Sciatic nerve (tissue), 1 donor: Measurements from ENCODE around the gene OTULIN. TPM values are rescaled to one million over a fixed set of nuclear protein-coding genes. Genes with fewer than 3 reads are reported as not detected.

Experiments
- total RNA-seq: library from RNA; stranded (reverse); fragmentation: NEBNext Ultra II Directional; extraction: Animal tissue kit (Norgen Biotek cat#: 25700); gene quantifications from one replicate; pipeline ENCODE4 v1.2.1, GENCODE V29; 2021
- donor health status: DM: no; HTN: no; CAD: no.

Gene OTULIN
- total RNA-seq, 1 donor from 2014 or later, result 34.5 TPM

Other genes starting within 250 kb of the OTULIN start
- gene OTULINL, start 82.9 kb upstream of the OTULIN start, total RNA-seq, result 15.6 TPM
- gene ANKH, start 207.1 kb downstream of the OTULIN start, total RNA-seq, result 156 TPM